Heart left ventricle (tissue), 16 donors: ENCODE measurements around the gene ZIM2. TPM values are rescaled to one million over a fixed set of nuclear protein-coding genes. Genes with fewer than 3 reads are reported as not detected.

Experiments
- ATAC-seq, 4 donors: fragments of 200-7000 bp; cut with Tn5 transposase; one replicate each; pipeline ENCODE4 v1.9.1; 2020 to 2022; ENCODE audit warnings: moderate library complexity in 4 of 4, mild to moderate bottlenecking in 3 of 4, moderate number of reproducible peaks in 1 of 4
- DNase-seq, 5 donors: peaks; one replicate each; pipeline ENCODE4 v3.0.0-alpha.2; 2020
- H3K27ac ChIP-seq, 12 donors: fragments of 200-600 bp; sonication (generic) in 4 of 12; one replicate each; pipeline versions ENCODE4 v1.5.0 to v1.8.0; 2016 to 2022; ENCODE audit warnings: mild to moderate bottlenecking in 2 of 12
- H3K27me3 ChIP-seq, 9 donors: fragments of 200-600 bp; sonication (generic) in 2 of 9; one replicate each; pipeline versions ENCODE4 v1.5.1 to v1.8.0; 2016 to 2022; ENCODE audit warnings: mild to moderate bottlenecking in 3 of 9
- H3K36me3 ChIP-seq, 9 donors: fragments of 200-600 bp; sonication (generic) in 2 of 9; one replicate each; pipeline versions ENCODE4 v1.5.0 to v1.8.0; 2018 to 2022; ENCODE audit warnings: mild to moderate bottlenecking in 2 of 9
- H3K4me1 ChIP-seq, 12 donors: fragments of 200-600 bp; sonication (generic) in 4 of 12; one replicate each; pipeline versions ENCODE4 v1.5.0 to v1.8.0; 2016 to 2022; ENCODE audit warnings: mild to moderate bottlenecking in 3 of 12
- H3K4me3 ChIP-seq, 12 donors: fragments of 200-600 bp; sonication (generic) in 4 of 12; one replicate each; pipeline versions ENCODE4 v1.5.0 to v1.8.0; 2017 to 2022; ENCODE audit warnings: mild to moderate bottlenecking in 9 of 12, moderate library complexity in 4 of 12
- H3K9me3 ChIP-seq, 12 donors: fragments of 200-600 bp; sonication (generic) in 4 of 12; one replicate each; pipeline versions ENCODE4 v1.5.0 to v1.8.0; 2016 to 2022; ENCODE audit warnings: mild to moderate bottlenecking in 1 of 12
- CTCF ChIP-seq, 12 donors: fragments of 200-600 bp; sonication (generic) in 4 of 12; IDR thresholded peaks; one replicate each; pipeline versions ENCODE4 v1.5.0 to v1.8.0; 2018 to 2022; ENCODE audit warnings: antibody characterized with exemption in 12 of 12, mild to moderate bottlenecking in 5 of 12
- POLR2A ChIP-seq, 2 donors: fragments of 450-650 bp; IDR thresholded peaks; one replicate each; pipeline ENCODE4 v1.6.1; 2017; ENCODE audit warnings: antibody characterized with exemption in 2 of 2, mild to moderate bottlenecking in 2 of 2, moderate library complexity in 2 of 2
- WGBS, 4 donors: extraction: QIAGEN DNeasy Blood & Tissue Kit in 2 of 4; methylation state at CpG; one replicate each; pipeline versions ENCODE4 v1.1.5 to v1.1.7; 2013 to 2018; 5-methylcytosine and 5-hydroxymethylcytosine counted together
- intact Hi-C, 10 donors: fragments of 100-400 bp; cut with DNase I; formaldehyde crosslinking; loops; one replicate each; pipeline versions ENCODE4 v1.11.1 to v1.14.2; 2022
- polyA plus RNA-seq, 2 donors: library from polyadenylated mRNA; stranded (reverse); fragments of 200-250 nt; gene quantifications; one replicate each; pipeline ENCODE4 v1.2.3, GENCODE V29; 2013
- total RNA-seq, 9 donors: library from RNA; depleted of rRNA in 2 of 9; stranded (reverse); fragments of >200 nt in 2 of 9; fragmentation: NEBNext Ultra II Directional in 3 of 9; extraction: Animal tissue kit (Norgen Biotek cat#: 25700) in 3 of 9; gene quantifications; one replicate each; pipeline versions ENCODE4 v1.1.0 to v1.2.4, GENCODE V29; 2016 to 2023
- donor health status: ischemic (EF 13 %, LVEDD 7.1; RV severe dilation, severe dysfunction).
- donor health status: healthy with polysubstance abuse.
- donor health status: DM: no; HTN: yes; CAD: no.
- donor health status: DM: no; HTN: no; CAD: no.
- donor health status: ischemic (EF 25% LVEDD 6.9; RV normal size, moderate dysfunction).
- donor health status: ischemic (EF 25% LVEDD 5.7; RV mildly dilated, moderate dysfunction).
- donor health status: healthy.
- donor health status: DM: yes; HTN: yes; CAD: no.
- donor health status: ischemic (EF 35%, LVEDD 5.7; RV mildly dilated, moderate dysfunction).
- donor health status: nonischemic (EF 11% LVEDD 7.7; RV severe dilation, severe dysfunction).
- donor health status: DM: yes; HTN: yes; CAD: no.
- donor health status: PGD.
- donor health status: ischemic (EF 29% LVEDD 5.4; RV normal size, mild dysfunction).
- donor health status: nonischemic (EF 23%, LVEDD 6.1; RV moderate dilation, normal function).

Gene ZIM2
- total and polyA plus RNA-seq, 11 donors = 0.16 to 0.26 (median 0.20) TPM; not detected in 7

- Histone ChIP-seq H3K9me3 (peaks cover 0 to 15% (median 4%) of the 10 kb centered on the region in 12 donors), H3K27me3 (no peaks in the 10 kb centered on the region), H3K27ac (no peak overlapping the region), H3K4me1 (no peaks in the 10 kb centered on the region), H3K36me3 (no peaks in the 10 kb centered on the region), H3K4me3 (no peak overlapping the region)
- WGBS, 4 donors = 76 to 89% (median 82%) methylated on average over 3 to 5 of the region's 5 CpGs
- DNase-seq (no peak), ATAC-seq (no peak)
- intact Hi-C loops = no loop called here
- TF ChIP-seq POLR2A (IDR thresholded peaks at IDR 0.05) (no peak), CTCF (IDR thresholded peaks at IDR 0.05) (no peak)
Observed at GRCh38 chr19:56873493-56873892, 33.0 kb upstream of the ZIM2 start.

GRCh38 chr19:56869886-56870285 is 29.4 kb upstream of the ZIM2 start:
- TF ChIP-seq POLR2A (IDR thresholded peaks at IDR 0.05) (no peak), CTCF (IDR thresholded peaks at IDR 0.05) (no peak)
- WGBS, 4 donors = 74 to 86% (median 81%) methylated on average over 8 of the region's 8 CpGs
- H3K27ac ChIP-seq = no peak overlapping the region
- H3K36me3 ChIP-seq = no peaks in the 10 kb centered on the region
- peaks cover 0 to 10% (median 1%) of the 10 kb centered on the region in 12 donors for H3K9me3 ChIP-seq
- H3K27me3 ChIP-seq = peaks cover 0 to under 1% (median 0%) of the 10 kb centered on the region in 9 donors
- no peak for ATAC-seq
- no peak overlapping the region for H3K4me3 ChIP-seq
- intact Hi-C loops = no loop called here
- H3K4me1 ChIP-seq = no peaks in the 10 kb centered on the region
- no peak for DNase-seq

- H3K4me3 ChIP-seq = no peak overlapping the region
- WGBS, 4 donors = 85 to 96% (median 87%) methylated on average over 1 of the region's 1 CpG
- H3K27me3 ChIP-seq = peaks cover 0 to 12% (median 0%) of the 10 kb centered on the region in 9 donors
- no peaks in the 10 kb centered on the region for H3K4me1 ChIP-seq
- no peak overlapping the region for H3K27ac ChIP-seq
- ATAC-seq = no peak
- TF ChIP-seq POLR2A (IDR thresholded peaks at IDR 0.05) (no peak), CTCF (IDR thresholded peaks at IDR 0.05) (no peak)
- intact Hi-C loops = no loop called here
- no peak for DNase-seq
- peaks cover 0 to 5% (median 0%) of the 10 kb centered on the region in 12 donors for H3K9me3 ChIP-seq
- no peaks in the 10 kb centered on the region for H3K36me3 ChIP-seq
Observed at GRCh38 chr19:56868446-56868845, 27.9 kb upstream of the ZIM2 start.

- peaks cover 0 to 9% (median 0%) of the 10 kb centered on the region in 12 donors for H3K9me3 ChIP-seq
- no peak for ATAC-seq
- 28 to 33% (median 30%) methylated on average over 2 of the region's 2 CpGs for WGBS, 4 donors
- DNase-seq = no peak
- no peak overlapping the region for H3K4me3 ChIP-seq
- no peak for TF ChIP-seq POLR2A (IDR thresholded peaks at IDR 0.05)
- no peak for TF ChIP-seq CTCF (IDR thresholded peaks at IDR 0.05)
- H3K36me3 ChIP-seq = no peaks in the 10 kb centered on the region
- no peaks in the 10 kb centered on the region for H3K4me1 ChIP-seq
- peaks cover 0 to 15% (median 0%) of the 10 kb centered on the region in 9 donors for H3K27me3 ChIP-seq
- intact Hi-C loops = no loop called here
- no peak overlapping the region for H3K27ac ChIP-seq
Observed at GRCh38 chr19:56866538-56866937, 26.0 kb upstream of the ZIM2 start.
